SK-N-SH (cell line): ENCODE results near the gene PTPN13.

Experiments used
- CHD2 ChIP-seq: fragments of 150-350 bp; IDR thresholded peaks from 2 replicates; pipeline ENCODE4 v1.6.1; 2018; ENCODE audit warnings: low read length; ENCODE audit not compliant: partially characterized antibody
- CTCF ChIP-seq: fragments of 200-600 bp; sonication (generic); IDR thresholded peaks from 2 replicates; pipeline ENCODE4 v1.6.1; 2017; ENCODE audit warnings: antibody characterized with exemption, mild to moderate bottlenecking, moderate library complexity
- EP300 ChIP-seq, 2 experiments: IDR thresholded peaks; 2 replicates each; pipeline versions ENCODE4 v1.4.0 to v1.6.1; 2012; ENCODE audit warnings: borderline replicate concordance in 1 of 2, low read depth in 1 of 2, low read length in 1 of 2
- EZH2phosphoT487 ChIP-seq: fragments of 200-600 bp; sonication (generic); IDR thresholded peaks from 2 replicates; pipeline ENCODE4 v1.6.1; 2017; ENCODE audit warnings: low read depth, mixed run types, mild to moderate bottlenecking, antibody characterized with exemption, moderate library complexity, borderline replicate concordance
- FOXM1 ChIP-seq: IDR thresholded peaks from 2 replicates; pipeline ENCODE4 v1.4.0; 2012; ENCODE audit warnings: low read depth, mild to moderate bottlenecking
- GABPA ChIP-seq: IDR thresholded peaks from 2 replicates; pipeline ENCODE4 v1.4.0; 2012; ENCODE audit warnings: low read depth, mild to moderate bottlenecking
- PBX3 ChIP-seq: IDR thresholded peaks from 2 replicates; pipeline ENCODE4; 2012
- POLR2AphosphoS5 ChIP-seq: IDR thresholded peaks from 2 replicates; pipeline ENCODE4 v1.6.1; 2012; ENCODE audit warnings: low read depth, low read length
- RAD21 ChIP-seq: IDR thresholded peaks from 2 replicates; pipeline ENCODE4 v1.6.1; 2012; ENCODE audit warnings: mild to moderate bottlenecking, low read length
- REST ChIP-seq: IDR thresholded peaks from 2 replicates; pipeline ENCODE4 v1.6.1; 2012; ENCODE audit warnings: mild to moderate bottlenecking, low read depth, low read length, moderate library complexity
- SMC3 ChIP-seq: IDR thresholded peaks from 2 replicates; pipeline ENCODE4 v1.6.1; 2012; ENCODE audit warnings: low read depth, low read length, improper control_type of control experiment
- TCF12 ChIP-seq: IDR thresholded peaks from 2 replicates; pipeline ENCODE4 v1.4.0; 2012
- YY1 ChIP-seq: IDR thresholded peaks from 2 replicates; pipeline ENCODE4 v1.4.0; 2012; ENCODE audit warnings: low read depth, mild to moderate bottlenecking
- TF ChIP-seq, protein P1 (sequence below): IDR thresholded peaks from 2 replicates; pipeline ENCODE4 v1.4.0; 2012; ENCODE audit warnings: low read depth

GRCh38 chr4:86551387-86551786, 42.7 kb upstream of the PTPN13 start:
- TF ChIP-seq CTCF (no peak), YY1 (no peak), GABPA (no peak), POLR2AphosphoS5 (no peak), CHD2 (no peak), EZH2phosphoT487 (no peak), EP300 (IDR thresholded peaks at IDR 0.05; ENCODE audit: borderline replicate concordance in 1 of 2, low read depth in 1 of 2, low read length in 1 of 2) (no peak), PBX3 (no peak), TCF12 (no peak), SMC3 (no peak), FOXM1 (no peak), REST (no peak), RAD21 (no peak)
- TF ChIP-seq, protein P1, sequence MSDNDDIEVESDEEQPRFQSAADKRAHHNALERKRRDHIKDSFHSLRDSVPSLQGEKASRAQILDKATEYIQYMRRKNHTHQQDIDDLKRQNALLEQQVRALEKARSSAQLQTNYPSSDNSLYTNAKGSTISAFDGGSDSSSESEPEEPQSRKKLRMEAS, result no peak
